ENCODE measurements around the gene CYP2D6.

GRCh38 chr22:42160830-42161696 is 30.5 kb upstream of the CYP2D6 start:
- no peak for TF ChIP-seq POLR2A (IDR thresholded peaks at IDR 0.05; ENCODE audit: low read depth, low read length)
- no peak for TF ChIP-seq SPI1 (IDR thresholded peaks at IDR 0.05; ENCODE audit: low read depth, low read length)
- TF ChIP-seq TAF1 (IDR thresholded peaks at IDR 0.05; ENCODE audit: low read depth, low read length) = no peak
- TF ChIP-seq POLR2AphosphoS5 (IDR thresholded peaks at IDR 0.05; ENCODE audit: low read depth, low read length) = no peak
- TF ChIP-seq PAX5 (IDR thresholded peaks at IDR 0.05; ENCODE audit: insufficient read depth, low read length, severe bottlenecking) = no peak
- TF ChIP-seq POU2F2 (IDR thresholded peaks at IDR 0.05; ENCODE audit: low read depth, low read length) = no peak

Measured in GM12891 (cell line).